HL-60/S4 treated with phorbol 12-myristate 13-acetate at 8.2 ng/mL for 4 days and 3 days (cell line): ENCODE data around the gene UBE2G1.

Experiments
- in situ Hi-C: fragments of 300-500 bp; cut with MboI; formaldehyde crosslinking; loops from 2 replicates; pipeline ENCODE4 v1.15.0; 2022; ENCODE audit warnings: low sequenced_read_pairs

Gene UBE2G1

GRCh38 chr17:4309897-4310296, 56.6 kb downstream of the UBE2G1 start:
- in situ Hi-C loops, result no loop called here

- in situ Hi-C loops, result no loop called here
These were observed 59.1 kb downstream of the UBE2G1 start for GRCh38 chr17:4307179-4307930.

GRCh38 chr17:4305224-4305623, 61.3 kb downstream of the UBE2G1 start:
- in situ Hi-C loops, result no loop called here

GRCh38 chr17:4304417-4305027, 62.0 kb downstream of the UBE2G1 start:
- in situ Hi-C loops, result no loop called here

GRCh38 chr17:4301066-4301465, 65.4 kb downstream of the UBE2G1 start:
- in situ Hi-C loops, result no loop called here

GRCh38 chr17:4297351-4297750, 69.1 kb downstream of the UBE2G1 start:
- in situ Hi-C loops, result no loop called here

- in situ Hi-C loops, result no loop called here
These were observed 70.8 kb downstream of the UBE2G1 start for GRCh38 chr17:4295686-4296085.

GRCh38 chr17:4293572-4293971, 72.9 kb downstream of the UBE2G1 start:
- in situ Hi-C loops, result no loop called here

- in situ Hi-C loops, result no loop called here
These were observed 78.8 kb downstream of the UBE2G1 start for GRCh38 chr17:4287710-4288109.

- in situ Hi-C loops, result no loop called here
These were observed 90.0 kb downstream of the UBE2G1 start for GRCh38 chr17:4276514-4276913.

GRCh38 chr17:4272972-4273368, 93.5 kb downstream of the UBE2G1 start:
- in situ Hi-C loops, result no loop called here

- in situ Hi-C loops, result no loop called here
These were observed 94.1 kb downstream of the UBE2G1 start for GRCh38 chr17:4272213-4272971.

GRCh38 chr17:4270736-4271135, 95.7 kb downstream of the UBE2G1 start:
- in situ Hi-C loops, result no loop called here

GRCh38 chr17:4269915-4270314, 96.6 kb downstream of the UBE2G1 start:
- in situ Hi-C loops, result no loop called here

- in situ Hi-C loops, result no loop called here
These were observed 99.1 kb downstream of the UBE2G1 start for GRCh38 chr17:4267402-4267801.

GRCh38 chr17:4266550-4266949, 99.9 kb downstream of the UBE2G1 start:
- in situ Hi-C loops, result no loop called here

- in situ Hi-C loops, result no loop called here
These were observed 102.9 kb downstream of the UBE2G1 start, which contains the start of gene ANKFY1 for GRCh38 chr17:4263282-4264215. Gene ANKFY1 (minus strand): TSS chr17:4263979. CDS start chr17:4263941, 38 bp downstream.

- in situ Hi-C loops, result no loop called here
These were observed 103.8 kb downstream of the UBE2G1 start for GRCh38 chr17:4262703-4263102.

GRCh38 chr17:4261452-4261851, 105.0 kb downstream of the UBE2G1 start:
- in situ Hi-C loops, result no loop called here

GRCh38 chr17:4258867-4259266, 107.6 kb downstream of the UBE2G1 start:
- in situ Hi-C loops, result no loop called here

GRCh38 chr17:4256952-4257351, 109.5 kb downstream of the UBE2G1 start:
- in situ Hi-C loops, result no loop called here
